PC-9 (cell line): ENCODE data around the gene CSTF1. TPM values are rescaled to one million over a fixed set of nuclear protein-coding genes. Genes with fewer than 3 reads are reported as not detected.

Experiments used
- BruUV-seq: library from RNA; stranded (reverse); fragments of 400-500 nt; replicated peaks from 2 replicates; lab custom pipeline; 2021; lab: Mats Ljungman, UMichigan
- CTCF ChIA-PET: fragments of 300-600 bp; sonication (Branson Sonifier 250); formaldehyde crosslinking; loops from one replicate; lab custom pipeline; 2022; ENCODE audit warnings: antibody characterized with exemption; lab: Charles Lee
- POLR2A ChIA-PET: fragments of 300-600 bp; sonication (Branson Sonifier 250); formaldehyde crosslinking; loops from one replicate; lab custom pipeline; 2022; ENCODE audit warnings: antibody characterized with exemption; ENCODE audit not compliant: unreplicated experiment; lab: Charles Lee
- DNase-seq, 2 experiments: peaks; one replicate each; pipeline versions ENCODE4 v3.0.0 to v3.0.0-alpha.2; 2015 to 2022; ENCODE audit warnings: mixed read lengths in 1 of 2
- H2AFZ ChIP-seq: fragments of 200-600 bp; sonication (generic); 2 replicates; pipeline ENCODE4 v1.8.1; 2017; ENCODE audit warnings: antibody characterized with exemption
- H3F3A ChIP-seq: fragments of 200-600 bp; sonication (generic); 2 replicates; pipeline ENCODE4 v1.8.1; 2017; ENCODE audit warnings: antibody characterized with exemption, mild to moderate bottlenecking, low read depth; ENCODE audit not compliant: insufficient read depth
- H3K27ac ChIP-seq: fragments of 200-600 bp; sonication (generic); 2 replicates; pipeline ENCODE4 v1.6.1; 2016; ENCODE audit warnings: mixed run types
- H3K27me3 ChIP-seq: fragments of 200-600 bp; sonication (generic); 2 replicates; pipeline ENCODE4 v1.6.1; 2016; ENCODE audit warnings: low read depth, mixed run types; ENCODE audit not compliant: insufficient read depth
- H3K36me3 ChIP-seq: fragments of 200-600 bp; sonication (generic); 2 replicates; pipeline ENCODE4 v1.6.1; 2016; ENCODE audit warnings: low read depth, mixed run types
- H3K4me1 ChIP-seq: fragments of 200-600 bp; sonication (generic); replicated peaks from 2 replicates; pipeline ENCODE4 v1.6.1; 2016; ENCODE audit warnings: mixed run types; ENCODE audit not compliant: insufficient read depth
- H3K4me2 ChIP-seq: fragments of 200-600 bp; sonication (generic); 2 replicates; pipeline ENCODE4 v1.6.1; 2017; ENCODE audit warnings: mixed run types
- H3K4me3 ChIP-seq: fragments of 200-600 bp; sonication (generic); 2 replicates; pipeline ENCODE4 v1.6.1; 2016; ENCODE audit warnings: mixed run types
- H3K79me2 ChIP-seq: fragments of 200-600 bp; sonication (generic); 2 replicates; pipeline ENCODE4 v1.6.1; 2017; ENCODE audit warnings: low read depth, mixed run types
- H3K9me2 ChIP-seq: fragments of 200-600 bp; sonication (generic); 2 replicates; pipeline ENCODE4 v1.8.1; 2017; ENCODE audit warnings: mild to moderate bottlenecking; ENCODE audit not compliant: insufficient read depth
- H3K9me3 ChIP-seq: fragments of 200-600 bp; sonication (generic); 2 replicates; pipeline ENCODE4 v1.8.1; 2016; ENCODE audit warnings: low read depth; ENCODE audit not compliant: insufficient read depth
- H4K20me1 ChIP-seq: fragments of 200-600 bp; sonication (generic); 2 replicates; pipeline ENCODE4 v1.8.1; 2017; ENCODE audit not compliant: insufficient read depth
- CTCF ChIP-seq: fragments of 200-600 bp; sonication (generic); conservative IDR thresholded peaks from 2 replicates; pipeline ENCODE4 v1.6.1; 2017; ENCODE audit warnings: mixed run types, antibody characterized with exemption, mild to moderate bottlenecking, moderate library complexity
- EZH2 ChIP-seq: fragments of 200-600 bp; sonication (generic); IDR thresholded peaks from 2 replicates; pipeline ENCODE4 v1.8.0; 2017; ENCODE audit warnings: antibody characterized with exemption, low read depth
- intact Hi-C: fragments of 100-400 bp; cut with micrococcal nuclease; formaldehyde crosslinking; loops from one replicate; pipeline ENCODE4 v1.10.0; 2022; ENCODE audit not compliant: unreplicated experiment
- total RNA-seq: library from RNA; stranded (reverse); gene quantifications from 2 replicates; pipeline ENCODE4 v1.2.3, GENCODE V29; 2021

Gene CSTF1
- total RNA-seq, 1 experiment from 2014 or later = 50.0 TPM

- ChIA-PET CTCF (no interaction called here), POLR2A (no interaction called here)
- Histone ChIP-seq H3K27me3 (no peaks in the 10 kb centered on the region), H3K27ac (no peak overlapping the region), H3K36me3 (no peaks in the 10 kb centered on the region), H3K4me2 (no peak overlapping the region), H3K9me2 (no peaks in the 10 kb centered on the region), H3K9me3 (no peaks in the 10 kb centered on the region), H2AFZ (no peak overlapping the region), H4K20me1 (no peaks in the 10 kb centered on the region), H3K4me1 (peaks cover 35% of the 10 kb centered on the region), H3K4me3 (no peak overlapping the region), H3K79me2 (no peaks in the 10 kb centered on the region), H3F3A (peaks cover 11% of the 10 kb centered on the region; the same call in 1 of the 2 replicates)
- no TSS peak for BruUV-seq
- TF ChIP-seq CTCF = no peak
- TF ChIP-seq EZH2 = no peak
- DNase-seq = no peak
- intact Hi-C loops = no loop called here
Measured at GRCh38 chr20:56424931-56425330, 32.5 kb downstream of the CSTF1 start.

- Histone ChIP-seq H3F3A (peaks cover 11% of the 10 kb centered on the region; the same call in 1 of the 2 replicates), H3K9me3 (no peaks in the 10 kb centered on the region), H3K4me1 (peaks cover 30% of the 10 kb centered on the region), H3K4me2 (no peak overlapping the region), H3K36me3 (no peaks in the 10 kb centered on the region), H3K27ac (no peak overlapping the region), H4K20me1 (no peaks in the 10 kb centered on the region), H3K27me3 (no peaks in the 10 kb centered on the region), H2AFZ (no peak overlapping the region), H3K9me2 (no peaks in the 10 kb centered on the region), H3K79me2 (no peaks in the 10 kb centered on the region), H3K4me3 (no peak overlapping the region)
- CTCF ChIA-PET = interaction anchor here (0.6 kb wide), 1 partner anchor 31 kb away, joined by 9 read pairs; no protein-coding TSS in a partner anchor
- DNase-seq = no peak
- no peak for TF ChIP-seq CTCF
- no peak for TF ChIP-seq EZH2
- no TSS peak for BruUV-seq
- POLR2A ChIA-PET = no interaction called here
- intact Hi-C loops = no loop called here
Measured at GRCh38 chr20:56426026-56426425, 33.6 kb downstream of the CSTF1 start.

GRCh38 chr20:56426926-56427325, 34.5 kb downstream of the CSTF1 start:
- Histone ChIP-seq H3K9me2 (no peaks in the 10 kb centered on the region), H3K36me3 (no peaks in the 10 kb centered on the region), H3K4me1 (peaks cover 24% of the 10 kb centered on the region), H3K79me2 (no peaks in the 10 kb centered on the region), H3K27ac (no peak overlapping the region), H2AFZ (no peak overlapping the region), H3F3A (peaks cover 11% of the 10 kb centered on the region; the same call in 1 of the 2 replicates), H3K4me3 (no peak overlapping the region), H3K4me2 (no peak overlapping the region), H3K9me3 (no peaks in the 10 kb centered on the region), H4K20me1 (no peaks in the 10 kb centered on the region), H3K27me3 (no peaks in the 10 kb centered on the region)
- intact Hi-C loops = no loop called here
- BruUV-seq = no TSS peak
- no peak for TF ChIP-seq CTCF
- TF ChIP-seq EZH2 = no peak
- DNase-seq = no peak
- POLR2A ChIA-PET = no interaction called here
- CTCF ChIA-PET = no interaction called here
